Endothelial cell of umbilical vein (primary cell): ENCODE measurements around the gene ELMOD3.

Experiments
- TF ChIP-seq, protein P1 (sequence below): IDR thresholded peaks from 2 replicates; pipeline ENCODE4 v1.6.1; 2011; ENCODE audit not compliant: insufficient read depth, insufficient read length
- TF ChIP-seq, protein P2 (sequence below), 2 donors: IDR thresholded peaks; 1 replicate in 1 of 2; 2 replicates in 1 of 2; pipeline ENCODE4 v1.5.1; 2011; ENCODE audit warnings: low read length in 2 of 2, mild to moderate bottlenecking in 2 of 2, moderate library complexity in 2 of 2, control low read depth in 1 of 2, inconsistent platforms in 1 of 2, low read depth in 1 of 2; ENCODE audit not compliant: insufficient read depth in 1 of 2; ENCODE audit errors: extremely low read depth in 1 of 2

- TF ChIP-seq, protein P1, sequence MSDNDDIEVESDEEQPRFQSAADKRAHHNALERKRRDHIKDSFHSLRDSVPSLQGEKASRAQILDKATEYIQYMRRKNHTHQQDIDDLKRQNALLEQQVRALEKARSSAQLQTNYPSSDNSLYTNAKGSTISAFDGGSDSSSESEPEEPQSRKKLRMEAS: no peak
- TF ChIP-seq, protein P2, sequence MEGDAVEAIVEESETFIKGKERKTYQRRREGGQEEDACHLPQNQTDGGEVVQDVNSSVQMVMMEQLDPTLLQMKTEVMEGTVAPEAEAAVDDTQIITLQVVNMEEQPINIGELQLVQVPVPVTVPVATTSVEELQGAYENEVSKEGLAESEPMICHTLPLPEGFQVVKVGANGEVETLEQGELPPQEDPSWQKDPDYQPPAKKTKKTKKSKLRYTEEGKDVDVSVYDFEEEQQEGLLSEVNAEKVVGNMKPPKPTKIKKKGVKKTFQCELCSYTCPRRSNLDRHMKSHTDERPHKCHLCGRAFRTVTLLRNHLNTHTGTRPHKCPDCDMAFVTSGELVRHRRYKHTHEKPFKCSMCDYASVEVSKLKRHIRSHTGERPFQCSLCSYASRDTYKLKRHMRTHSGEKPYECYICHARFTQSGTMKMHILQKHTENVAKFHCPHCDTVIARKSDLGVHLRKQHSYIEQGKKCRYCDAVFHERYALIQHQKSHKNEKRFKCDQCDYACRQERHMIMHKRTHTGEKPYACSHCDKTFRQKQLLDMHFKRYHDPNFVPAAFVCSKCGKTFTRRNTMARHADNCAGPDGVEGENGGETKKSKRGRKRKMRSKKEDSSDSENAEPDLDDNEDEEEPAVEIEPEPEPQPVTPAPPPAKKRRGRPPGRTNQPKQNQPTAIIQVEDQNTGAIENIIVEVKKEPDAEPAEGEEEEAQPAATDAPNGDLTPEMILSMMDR (IDR thresholded peaks at IDR 0.05; ENCODE audit: extremely low read depth in 1 of 2, insufficient read depth in 1 of 2, low read depth in 1 of 2, low read length in 2 of 2): no peak
Observed at GRCh38 chr2:85368921-85369320, 14.4 kb downstream of the ELMOD3 start.
